ENCODE results near the gene SSH2.
"Not testable (repeated sequence)": the region's sequence is repeated elsewhere in the genome, so short reads cannot be mapped to it uniquely, and the experiment has no call there.

Gene SSH2

GRCh38 chr17:29835435-29836351 is 94.3 kb downstream of the SSH2 start:
- DNase-seq (ENCODE audit: low read depth) = no peak

GRCh38 chr17:29833801-29834200 is 96.2 kb downstream of the SSH2 start:
- no peak for DNase-seq (ENCODE audit: low read depth)

GRCh38 chr17:29828676-29829284 is 101.2 kb downstream of the SSH2 start:
- no peak for DNase-seq (ENCODE audit: low read depth)

GRCh38 chr17:29827179-29827578 is 102.8 kb downstream of the SSH2 start:
- no peak for DNase-seq (ENCODE audit: low read depth)

GRCh38 chr17:29826114-29826692 is 103.8 kb downstream of the SSH2 start:
- no peak for DNase-seq (ENCODE audit: low read depth)

GRCh38 chr17:29825604-29826003 is 104.4 kb downstream of the SSH2 start:
- DNase-seq (ENCODE audit: low read depth) = no peak

- no peak for DNase-seq (ENCODE audit: low read depth)
Measured at GRCh38 chr17:29821897-29822296, 108.1 kb downstream of the SSH2 start.

GRCh38 chr17:29820425-29820824 is 109.6 kb downstream of the SSH2 start:
- no peak for DNase-seq (ENCODE audit: low read depth)

- DNase-seq (ENCODE audit: low read depth) = peak; percentile 63
Measured at GRCh38 chr17:29807520-29808361, 122.3 kb downstream of the SSH2 start.

GRCh38 chr17:29802246-29802645 is 127.8 kb downstream of the SSH2 start:
- DNase-seq (ENCODE audit: low read depth) = no peak

- DNase-seq (ENCODE audit: low read depth) = no peak
Measured at GRCh38 chr17:29800457-29800856, 129.6 kb downstream of the SSH2 start.

GRCh38 chr17:29796652-29797051 is 133.4 kb downstream of the SSH2 start:
- no peak for DNase-seq (ENCODE audit: low read depth)

GRCh38 chr17:29793501-29793900 is 136.5 kb downstream of the SSH2 start:
- DNase-seq (ENCODE audit: low read depth) = no peak

- no peak for DNase-seq (ENCODE audit: low read depth)
Measured at GRCh38 chr17:29791336-29792080, 138.5 kb downstream of the SSH2 start.

- DNase-seq (ENCODE audit: low read depth) = no peak
Measured at GRCh38 chr17:29789196-29790170, 140.5 kb downstream of the SSH2 start.

- DNase-seq (ENCODE audit: low read depth) = no peak
Measured at GRCh38 chr17:29787995-29788394, 142.0 kb downstream of the SSH2 start.

GRCh38 chr17:29782917-29783316 is 147.1 kb downstream of the SSH2 start:
- DNase-seq (ENCODE audit: low read depth) = no peak

GRCh38 chr17:29779812-29780190 is 150.2 kb downstream of the SSH2 start:
- not testable (repeated sequence) for DNase-seq (ENCODE audit: low read depth)

- DNase-seq (ENCODE audit: low read depth) = peak; percentile 72
Measured at GRCh38 chr17:29778956-29779811, 150.8 kb downstream of the SSH2 start.
